ENCODE results near the gene FBXO21. TPM values are rescaled to one million over a fixed set of nuclear protein-coding genes. Genes with fewer than 3 reads are reported as not detected.
"Not testable (repeated sequence)": the region's sequence is repeated elsewhere in the genome, so short reads cannot be mapped to it uniquely, and the experiment has no call there.

Gene FBXO21
- total and polyA plus RNA-seq, 2 experiments from 2014 or later: 46.3 to 84.2 TPM

DNA sequence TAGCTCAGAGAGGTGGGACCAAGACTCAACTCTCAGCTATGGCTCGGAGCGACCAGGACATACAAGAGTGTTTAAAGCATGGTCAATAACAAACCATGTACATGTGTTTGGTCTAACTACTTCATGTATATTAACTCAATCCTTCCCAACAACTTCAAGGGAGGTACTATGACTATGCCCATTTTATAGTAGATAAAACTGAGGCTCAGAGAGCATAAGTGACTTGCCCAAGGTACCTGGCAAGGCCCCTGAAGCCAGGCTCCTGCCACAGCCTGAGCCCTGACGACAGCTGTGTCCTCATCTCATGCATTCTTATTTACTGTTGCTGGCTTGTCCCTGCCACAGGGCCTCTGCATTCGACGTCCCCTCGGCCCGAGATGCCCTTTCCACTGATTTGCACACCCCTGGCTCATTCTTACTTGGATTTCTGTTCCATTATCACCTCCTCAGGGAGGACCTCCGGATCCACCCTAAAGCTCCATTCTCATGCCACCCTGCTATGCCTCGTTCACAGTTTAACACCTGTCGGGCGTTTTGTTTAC lies 93.7 kb downstream of the FBXO21 start:
- no peak overlapping the region for H3K27ac Mint-ChIP-seq

DNA sequence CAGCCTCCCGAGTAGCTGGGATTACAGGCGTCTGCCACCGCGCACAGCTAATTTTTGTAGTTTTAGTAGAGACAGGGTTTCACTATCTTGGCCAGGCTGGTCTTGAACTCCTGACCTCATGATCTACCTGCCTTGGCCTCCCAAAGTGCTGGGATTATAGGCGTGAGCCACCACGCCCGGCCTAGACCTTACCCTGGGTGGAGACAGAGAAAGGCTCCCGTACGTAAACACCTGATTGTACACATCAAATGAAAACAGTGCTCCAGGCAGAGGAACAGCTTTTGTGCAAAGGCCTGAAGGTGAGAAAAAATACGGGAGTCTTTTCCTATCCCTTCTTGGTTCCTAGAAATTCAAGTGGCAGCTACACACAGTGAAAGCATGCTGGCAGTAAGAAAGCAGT lies 95.1 kb downstream of the FBXO21 start:
- peaks cover 25% of the 10 kb centered on the region for H3K27me3 ChIP-seq (ENCODE audit: insufficient read depth)
- H3K27me3 Mint-ChIP-seq (ENCODE audit: insufficient read depth, low read depth, poor library complexity): peaks cover 23% of the 10 kb centered on the region
- not testable (repeated sequence) for H3F3A ChIP-seq (replicated peaks; ENCODE audit: low read depth); H3K4me3 Mint-ChIP-seq; H3K4me3 ChIP-seq; ATAC-seq; H3K27ac ChIP-seq (ENCODE audit: low read depth); H3K9me2 ChIP-seq (ENCODE audit: insufficient read depth); H3K79me2 ChIP-seq (replicated peaks; ENCODE audit: insufficient read depth); H3K4me1 ChIP-seq (ENCODE audit: insufficient read depth); H3K4me2 ChIP-seq; H3K36me3 Mint-ChIP-seq (ENCODE audit: low read depth); H2AFZ ChIP-seq; H3K27ac Mint-ChIP-seq; DNase-seq (ENCODE audit: low spot score); H4K20me1 ChIP-seq (replicated peaks; ENCODE audit: insufficient read depth); H3K9me3 Mint-ChIP-seq; H3K36me3 ChIP-seq (ENCODE audit: insufficient read depth)
- H3K4me1 Mint-ChIP-seq: peaks cover 11% of the 10 kb centered on the region

More for the DNA sequence above, 93.7 kb downstream of the FBXO21 start:
- H3K9me2 ChIP-seq (ENCODE audit: insufficient read depth): no peaks in the 10 kb centered on the region
- H3K4me1 ChIP-seq (ENCODE audit: insufficient read depth): no peaks in the 10 kb centered on the region; the same call in 1 of the 2 replicates
- no peak overlapping the region for H2AFZ ChIP-seq
- no peak overlapping the region for H3K27ac ChIP-seq (ENCODE audit: low read depth)
- H3K4me2 ChIP-seq: no peak overlapping the region
- DNase-seq (ENCODE audit: low spot score) (no peak), ATAC-seq (no peak)
- H3K36me3 Mint-ChIP-seq (ENCODE audit: low read depth): peaks cover 2% of the 10 kb centered on the region; the same call in 1 of the 3 replicates
- TF ChIP-seq POLR2AphosphoS5 (IDR thresholded peaks at IDR 0.05; ENCODE audit: low read depth) (no peak), STAT1 (IDR thresholded peaks at IDR 0.05; ENCODE audit: unreplicated experiment) (no peak), JUNB (IDR thresholded peaks at IDR 0.05; ENCODE audit: unreplicated experiment) (no peak), EZH2 (IDR thresholded peaks at IDR 0.05; ENCODE audit: low read depth, unreplicated experiment) (no peak), CREB1 (CRISPR knock-in tag; IDR thresholded peaks at IDR 0.05; ENCODE audit: low read depth) (no peak)
- TF ChIP-seq, protein P1, sequence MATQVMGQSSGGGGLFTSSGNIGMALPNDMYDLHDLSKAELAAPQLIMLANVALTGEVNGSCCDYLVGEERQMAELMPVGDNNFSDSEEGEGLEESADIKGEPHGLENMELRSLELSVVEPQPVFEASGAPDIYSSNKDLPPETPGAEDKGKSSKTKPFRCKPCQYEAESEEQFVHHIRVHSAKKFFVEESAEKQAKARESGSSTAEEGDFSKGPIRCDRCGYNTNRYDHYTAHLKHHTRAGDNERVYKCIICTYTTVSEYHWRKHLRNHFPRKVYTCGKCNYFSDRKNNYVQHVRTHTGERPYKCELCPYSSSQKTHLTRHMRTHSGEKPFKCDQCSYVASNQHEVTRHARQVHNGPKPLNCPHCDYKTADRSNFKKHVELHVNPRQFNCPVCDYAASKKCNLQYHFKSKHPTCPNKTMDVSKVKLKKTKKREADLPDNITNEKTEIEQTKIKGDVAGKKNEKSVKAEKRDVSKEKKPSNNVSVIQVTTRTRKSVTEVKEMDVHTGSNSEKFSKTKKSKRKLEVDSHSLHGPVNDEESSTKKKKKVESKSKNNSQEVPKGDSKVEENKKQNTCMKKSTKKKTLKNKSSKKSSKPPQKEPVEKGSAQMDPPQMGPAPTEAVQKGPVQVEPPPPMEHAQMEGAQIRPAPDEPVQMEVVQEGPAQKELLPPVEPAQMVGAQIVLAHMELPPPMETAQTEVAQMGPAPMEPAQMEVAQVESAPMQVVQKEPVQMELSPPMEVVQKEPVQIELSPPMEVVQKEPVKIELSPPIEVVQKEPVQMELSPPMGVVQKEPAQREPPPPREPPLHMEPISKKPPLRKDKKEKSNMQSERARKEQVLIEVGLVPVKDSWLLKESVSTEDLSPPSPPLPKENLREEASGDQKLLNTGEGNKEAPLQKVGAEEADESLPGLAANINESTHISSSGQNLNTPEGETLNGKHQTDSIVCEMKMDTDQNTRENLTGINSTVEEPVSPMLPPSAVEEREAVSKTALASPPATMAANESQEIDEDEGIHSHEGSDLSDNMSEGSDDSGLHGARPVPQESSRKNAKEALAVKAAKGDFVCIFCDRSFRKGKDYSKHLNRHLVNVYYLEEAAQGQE (IDR thresholded peaks at IDR 0.05; ENCODE audit: unreplicated experiment): no peak
- TF ChIP-seq, protein P2, sequence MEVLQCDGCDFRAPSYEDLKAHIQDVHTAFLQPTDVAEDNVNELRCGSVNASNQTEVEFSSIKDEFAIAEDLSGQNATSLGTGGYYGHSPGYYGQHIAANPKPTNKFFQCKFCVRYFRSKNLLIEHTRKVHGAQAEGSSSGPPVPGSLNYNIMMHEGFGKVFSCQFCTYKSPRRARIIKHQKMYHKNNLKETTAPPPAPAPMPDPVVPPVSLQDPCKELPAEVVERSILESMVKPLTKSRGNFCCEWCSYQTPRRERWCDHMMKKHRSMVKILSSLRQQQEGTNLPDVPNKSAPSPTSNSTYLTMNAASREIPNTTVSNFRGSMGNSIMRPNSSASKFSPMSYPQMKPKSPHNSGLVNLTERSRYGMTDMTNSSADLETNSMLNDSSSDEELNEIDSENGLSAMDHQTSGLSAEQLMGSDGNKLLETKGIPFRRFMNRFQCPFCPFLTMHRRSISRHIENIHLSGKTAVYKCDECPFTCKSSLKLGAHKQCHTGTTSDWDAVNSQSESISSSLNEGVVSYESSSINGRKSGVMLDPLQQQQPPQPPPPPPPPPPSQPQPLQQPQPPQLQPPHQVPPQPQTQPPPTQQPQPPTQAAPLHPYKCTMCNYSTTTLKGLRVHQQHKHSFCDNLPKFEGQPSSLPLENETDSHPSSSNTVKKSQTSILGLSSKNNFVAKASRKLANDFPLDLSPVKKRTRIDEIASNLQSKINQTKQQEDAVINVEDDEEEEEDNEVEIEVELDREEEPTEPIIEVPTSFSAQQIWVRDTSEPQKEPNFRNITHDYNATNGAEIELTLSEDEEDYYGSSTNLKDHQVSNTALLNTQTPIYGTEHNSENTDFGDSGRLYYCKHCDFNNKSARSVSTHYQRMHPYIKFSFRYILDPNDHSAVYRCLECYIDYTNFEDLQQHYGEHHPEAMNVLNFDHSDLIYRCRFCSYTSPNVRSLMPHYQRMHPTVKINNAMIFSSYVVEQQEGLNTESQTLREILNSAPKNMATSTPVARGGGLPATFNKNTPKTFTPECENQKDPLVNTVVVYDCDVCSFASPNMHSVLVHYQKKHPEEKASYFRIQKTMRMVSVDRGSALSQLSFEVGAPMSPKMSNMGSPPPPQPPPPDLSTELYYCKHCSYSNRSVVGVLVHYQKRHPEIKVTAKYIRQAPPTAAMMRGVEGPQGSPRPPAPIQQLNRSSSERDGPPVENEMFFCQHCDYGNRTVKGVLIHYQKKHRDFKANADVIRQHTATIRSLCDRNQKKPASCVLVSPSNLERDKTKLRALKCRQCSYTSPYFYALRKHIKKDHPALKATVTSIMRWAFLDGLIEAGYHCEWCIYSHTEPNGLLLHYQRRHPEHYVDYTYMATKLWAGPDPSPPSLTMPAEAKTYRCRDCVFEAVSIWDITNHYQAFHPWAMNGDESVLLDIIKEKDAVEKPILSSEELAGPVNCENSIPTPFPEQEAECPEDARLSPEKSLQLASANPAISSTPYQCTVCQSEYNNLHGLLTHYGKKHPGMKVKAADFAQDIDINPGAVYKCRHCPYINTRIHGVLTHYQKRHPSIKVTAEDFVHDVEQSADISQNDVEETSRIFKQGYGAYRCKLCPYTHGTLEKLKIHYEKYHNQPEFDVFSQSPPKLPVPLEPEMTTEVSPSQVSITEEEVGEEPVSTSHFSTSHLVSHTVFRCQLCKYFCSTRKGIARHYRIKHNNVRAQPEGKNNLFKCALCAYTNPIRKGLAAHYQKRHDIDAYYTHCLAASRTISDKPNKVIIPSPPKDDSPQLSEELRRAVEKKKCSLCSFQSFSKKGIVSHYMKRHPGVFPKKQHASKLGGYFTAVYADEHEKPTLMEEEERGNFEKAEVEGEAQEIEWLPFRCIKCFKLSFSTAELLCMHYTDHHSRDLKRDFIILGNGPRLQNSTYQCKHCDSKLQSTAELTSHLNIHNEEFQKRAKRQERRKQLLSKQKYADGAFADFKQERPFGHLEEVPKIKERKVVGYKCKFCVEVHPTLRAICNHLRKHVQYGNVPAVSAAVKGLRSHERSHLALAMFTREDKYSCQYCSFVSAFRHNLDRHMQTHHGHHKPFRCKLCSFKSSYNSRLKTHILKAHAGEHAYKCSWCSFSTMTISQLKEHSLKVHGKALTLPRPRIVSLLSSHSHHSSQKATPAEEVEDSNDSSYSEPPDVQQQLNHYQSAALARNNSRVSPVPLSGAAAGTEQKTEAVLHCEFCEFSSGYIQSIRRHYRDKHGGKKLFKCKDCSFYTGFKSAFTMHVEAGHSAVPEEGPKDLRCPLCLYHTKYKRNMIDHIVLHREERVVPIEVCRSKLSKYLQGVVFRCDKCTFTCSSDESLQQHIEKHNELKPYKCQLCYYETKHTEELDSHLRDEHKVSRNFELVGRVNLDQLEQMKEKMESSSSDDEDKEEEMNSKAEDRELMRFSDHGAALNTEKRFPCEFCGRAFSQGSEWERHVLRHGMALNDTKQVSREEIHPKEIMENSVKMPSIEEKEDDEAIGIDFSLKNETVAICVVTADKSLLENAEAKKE (CRISPR knock-in tag; IDR thresholded peaks at IDR 0.05): no peak
- H3K36me3 ChIP-seq (ENCODE audit: insufficient read depth): no peaks in the 10 kb centered on the region
- H3K4me3 Mint-ChIP-seq: no peak overlapping the region
- peaks cover 27% of the 10 kb centered on the region for H3K27me3 Mint-ChIP-seq (ENCODE audit: insufficient read depth, low read depth, poor library complexity)
- no peak overlapping the region for H3K4me3 ChIP-seq
- no peaks in the 10 kb centered on the region for H3K79me2 ChIP-seq (replicated peaks; ENCODE audit: insufficient read depth)
- H4K20me1 ChIP-seq (replicated peaks; ENCODE audit: insufficient read depth): no peaks in the 10 kb centered on the region; the same call in 1 of the 2 replicates
- H3F3A ChIP-seq (replicated peaks; ENCODE audit: low read depth): 0 out of 2 replicates have a peak, but pooled peaks cover 2% of the 10 kb centered on the region
- peaks cover 12% of the 10 kb centered on the region for H3K4me1 Mint-ChIP-seq
- H3K9me3 Mint-ChIP-seq: no peaks in the 10 kb centered on the region; the same call in 2 of the 3 replicates
- H3K27me3 ChIP-seq (ENCODE audit: insufficient read depth): peaks cover 28% of the 10 kb centered on the region
